HFFc6 (cell line): ENCODE measurements around the gene CCDC85A. TPM values are rescaled to one million over a fixed set of nuclear protein-coding genes. Genes with fewer than 3 reads are reported as not detected.

Experiments used
- DNase-seq: peaks from one replicate; pipeline ENCODE4 v3.0.0-alpha.2; 2018
- H3K27ac Mint-ChIP-seq: 2 replicates; pipeline ENCODE4 v1.8.0; 2020; ENCODE audit warnings: mild to moderate bottlenecking, mixed read lengths
- H3K27me3 Mint-ChIP-seq: 2 replicates; pipeline ENCODE4 v1.8.0; 2021; ENCODE audit warnings: mild to moderate bottlenecking, moderate library complexity, mixed read lengths; ENCODE audit not compliant: insufficient read depth
- H3K36me3 Mint-ChIP-seq: 2 replicates; pipeline ENCODE4 v1.8.0; 2021; ENCODE audit warnings: low read depth, mixed read lengths
- H3K4me1 Mint-ChIP-seq: 2 replicates; pipeline ENCODE4 v1.8.0; 2020; ENCODE audit warnings: low read depth, mixed read lengths
- H3K4me3 Mint-ChIP-seq: 2 replicates; pipeline ENCODE4 v1.8.0; 2020; ENCODE audit warnings: mild to moderate bottlenecking, moderate library complexity, mixed read lengths
- H3K9me3 Mint-ChIP-seq: 2 replicates; pipeline ENCODE4 v1.8.0; 2020; ENCODE audit warnings: mild to moderate bottlenecking, mixed read lengths
- total RNA-seq, 6 experiments: library from RNA; stranded (reverse); fragmentation: NEBNext Ultra II Directional; extraction: Animal tissue kit (Norgen Biotek cat#: 25700); gene quantifications; 2 replicates in 1 of 6; 3 replicates in 5 of 6; pipeline ENCODE4 v1.2.3, GENCODE V29; 2021
- TF ChIP-seq, protein P1 (sequence below): fragments of 200-600 bp; sonication (generic); IDR thresholded peaks from 2 replicates; pipeline ENCODE4 v1.5.0; 2021; ENCODE audit warnings: antibody characterized with exemption, mild to moderate bottlenecking

The CCDC85A gene
- total RNA-seq, 6 experiments from 2014 or later, result 25.5 to 39.3 (median 36.9) TPM

DNA sequence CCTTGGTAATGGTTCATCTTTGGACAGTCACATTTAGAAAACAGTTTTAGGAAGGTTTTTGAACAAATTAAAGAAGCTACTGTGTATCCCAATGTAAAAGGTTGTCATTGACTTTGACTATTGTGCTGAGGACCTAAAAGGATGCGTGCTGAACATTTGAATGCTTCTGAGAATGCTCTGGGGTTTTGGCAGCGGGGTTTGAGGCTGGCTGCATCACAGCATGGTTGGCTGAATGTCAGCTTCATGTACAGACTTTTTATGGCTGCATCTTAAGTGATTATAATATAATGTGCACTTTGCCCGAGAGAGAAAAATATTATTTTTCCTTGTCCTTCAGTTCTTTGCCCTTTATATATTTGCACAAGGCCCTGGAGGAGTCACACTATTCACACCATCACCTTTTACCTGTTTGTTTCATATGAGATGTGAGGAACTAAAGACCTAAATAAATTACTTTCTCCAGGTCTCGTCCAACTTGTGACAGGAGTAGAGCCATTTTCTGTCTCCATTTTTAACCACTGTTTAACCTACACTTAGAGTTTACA is 125.9 kb downstream of the CCDC85A start:
- no peaks in the 10 kb centered on the region; the same call in 1 of the 2 replicates for H3K27me3 Mint-ChIP-seq
- peak overlapping the region; percentile 43 for H3K27ac Mint-ChIP-seq
- TF ChIP-seq, protein P1, sequence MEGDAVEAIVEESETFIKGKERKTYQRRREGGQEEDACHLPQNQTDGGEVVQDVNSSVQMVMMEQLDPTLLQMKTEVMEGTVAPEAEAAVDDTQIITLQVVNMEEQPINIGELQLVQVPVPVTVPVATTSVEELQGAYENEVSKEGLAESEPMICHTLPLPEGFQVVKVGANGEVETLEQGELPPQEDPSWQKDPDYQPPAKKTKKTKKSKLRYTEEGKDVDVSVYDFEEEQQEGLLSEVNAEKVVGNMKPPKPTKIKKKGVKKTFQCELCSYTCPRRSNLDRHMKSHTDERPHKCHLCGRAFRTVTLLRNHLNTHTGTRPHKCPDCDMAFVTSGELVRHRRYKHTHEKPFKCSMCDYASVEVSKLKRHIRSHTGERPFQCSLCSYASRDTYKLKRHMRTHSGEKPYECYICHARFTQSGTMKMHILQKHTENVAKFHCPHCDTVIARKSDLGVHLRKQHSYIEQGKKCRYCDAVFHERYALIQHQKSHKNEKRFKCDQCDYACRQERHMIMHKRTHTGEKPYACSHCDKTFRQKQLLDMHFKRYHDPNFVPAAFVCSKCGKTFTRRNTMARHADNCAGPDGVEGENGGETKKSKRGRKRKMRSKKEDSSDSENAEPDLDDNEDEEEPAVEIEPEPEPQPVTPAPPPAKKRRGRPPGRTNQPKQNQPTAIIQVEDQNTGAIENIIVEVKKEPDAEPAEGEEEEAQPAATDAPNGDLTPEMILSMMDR, result no peak
- peaks cover 87% of the 10 kb centered on the region for H3K4me1 Mint-ChIP-seq
- H3K9me3 Mint-ChIP-seq, result peaks cover 5% of the 10 kb centered on the region; the same call in 1 of the 2 replicates
- peak overlapping the region; percentile 38; the same call in 1 of the 2 replicates for H3K4me3 Mint-ChIP-seq
- no peak for DNase-seq
- peaks cover 10% of the 10 kb centered on the region for H3K36me3 Mint-ChIP-seq

DNA sequence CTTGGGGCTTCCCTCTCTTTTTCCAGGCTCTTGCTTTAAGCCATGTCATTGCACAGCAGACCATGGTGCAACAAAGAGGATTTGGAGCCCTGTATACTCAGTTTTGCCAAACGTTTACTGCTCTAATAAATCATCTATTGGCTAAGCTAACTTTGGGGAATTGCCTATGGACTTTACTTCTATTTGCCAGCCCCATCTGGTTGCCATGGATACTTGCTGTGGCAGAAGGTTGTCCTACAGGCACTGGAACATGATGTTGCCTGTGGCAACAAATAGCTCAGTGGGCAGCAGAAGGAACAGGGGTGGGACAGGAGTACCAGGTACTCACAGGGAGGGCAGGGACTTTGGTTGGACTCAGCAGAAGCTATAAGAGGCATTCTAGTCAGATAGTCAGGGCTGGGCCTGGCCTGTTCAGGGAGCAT is 129.7 kb downstream of the CCDC85A start:
- TF ChIP-seq, protein P1, result no peak
- Mint-ChIP-seq H3K27me3 (no peaks in the 10 kb centered on the region; the same call in 1 of the 2 replicates), H3K27ac (peak overlapping the region; percentile 66), H3K4me1 (peaks cover 96% of the 10 kb centered on the region), H3K36me3 (peaks cover 10% of the 10 kb centered on the region), H3K4me3 (0 out of 2 replicates have a peak overlapping the region, but pooled peaks have one; percentile 2), H3K9me3 (peaks cover 3% of the 10 kb centered on the region; the same call in 1 of the 2 replicates)
- DNase-seq, result peak; percentile 35

DNA sequence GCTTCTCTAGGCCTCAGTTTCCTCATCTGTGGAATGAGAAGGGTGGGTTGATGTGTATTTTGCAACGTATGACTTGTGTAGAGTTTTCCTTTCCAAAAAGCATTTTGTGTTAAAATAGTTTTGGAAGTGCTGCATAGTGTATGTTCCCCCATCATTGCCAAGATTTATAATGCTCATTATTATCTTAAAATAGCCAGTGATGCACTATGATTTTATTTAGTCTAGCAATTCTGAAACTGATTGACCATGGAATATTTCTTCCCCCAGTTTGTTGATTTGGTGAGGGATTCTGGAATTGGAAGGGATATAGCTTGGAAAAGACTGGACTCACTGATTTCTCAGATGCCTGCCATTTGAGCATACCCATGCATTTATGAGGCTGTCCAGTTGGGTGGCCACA is 130.6 kb downstream of the CCDC85A start:
- H3K4me1 Mint-ChIP-seq, result peaks cover 94% of the 10 kb centered on the region
- peaks cover 11% of the 10 kb centered on the region for H3K36me3 Mint-ChIP-seq
- H3K27ac Mint-ChIP-seq, result peak overlapping the region; percentile 66
- H3K27me3 Mint-ChIP-seq, result no peaks in the 10 kb centered on the region; the same call in 1 of the 2 replicates
- no peak for DNase-seq
- no peak overlapping the region for H3K4me3 Mint-ChIP-seq
- no peaks in the 10 kb centered on the region for H3K9me3 Mint-ChIP-seq
- TF ChIP-seq, protein P1, result no peak

DNA sequence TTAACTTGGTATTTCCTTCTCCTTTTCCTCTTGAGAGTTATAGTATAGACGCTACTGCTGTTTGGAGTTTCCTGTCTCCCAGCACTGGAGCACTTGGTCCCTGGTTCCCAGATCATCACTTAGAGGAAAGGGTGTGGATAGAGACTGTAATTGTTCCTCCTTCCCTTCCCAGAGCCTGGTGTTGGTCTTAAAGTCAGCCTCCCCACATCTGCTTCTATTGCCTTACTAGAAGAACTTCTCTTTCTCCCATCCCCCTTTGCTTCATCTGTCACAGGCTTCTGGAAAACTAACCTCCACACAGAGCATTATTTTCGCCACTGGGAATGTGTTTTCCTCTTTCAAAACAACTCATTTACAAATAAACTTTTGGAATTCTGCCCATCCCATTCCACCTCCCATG is 131.0 kb downstream of the CCDC85A start:
- H3K9me3 Mint-ChIP-seq, result peaks cover 2% of the 10 kb centered on the region; the same call in 1 of the 2 replicates
- peaks cover 94% of the 10 kb centered on the region for H3K4me1 Mint-ChIP-seq
- peak overlapping the region; percentile 20 for H3K4me3 Mint-ChIP-seq
- TF ChIP-seq, protein P1, result no peak
- no peaks in the 10 kb centered on the region; the same call in none of the 2 replicates for H3K27me3 Mint-ChIP-seq
- no peak for DNase-seq
- peak overlapping the region; percentile 55 for H3K27ac Mint-ChIP-seq
- H3K36me3 Mint-ChIP-seq, result peaks cover 15% of the 10 kb centered on the region

DNA sequence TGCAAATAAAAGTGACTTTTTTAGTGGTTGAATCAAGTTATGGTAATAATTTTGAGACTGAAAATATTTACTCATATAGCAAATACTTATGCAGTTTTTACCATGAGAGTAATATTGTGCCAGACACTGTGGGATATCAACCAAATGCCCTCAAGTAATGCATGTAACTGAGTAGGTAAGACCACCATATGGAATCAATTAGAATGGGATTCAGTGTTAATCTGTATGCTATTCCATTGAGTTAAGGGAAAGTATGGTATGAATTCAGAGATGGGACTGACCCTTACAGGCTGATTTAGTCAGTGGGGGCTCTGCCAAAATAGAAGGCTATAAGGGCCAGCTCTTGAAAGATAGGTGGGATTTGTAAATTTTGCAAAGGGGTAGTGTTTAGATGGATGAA is 131.6 kb downstream of the CCDC85A start:
- DNase-seq, result no peak
- Mint-ChIP-seq H3K4me1 (peaks cover 94% of the 10 kb centered on the region), H3K27ac (peak overlapping the region; percentile 5; the same call in 1 of the 2 replicates), H3K36me3 (peaks cover 19% of the 10 kb centered on the region), H3K9me3 (peaks cover 6% of the 10 kb centered on the region; the same call in 1 of the 2 replicates), H3K4me3 (no peak overlapping the region), H3K27me3 (no peaks in the 10 kb centered on the region; the same call in none of the 2 replicates)
- TF ChIP-seq, protein P1, result no peak
